Right kidney (tissue), 1 donor: ENCODE measurements around the gene CHST15.

Experiments
- DNase-seq: peaks from one replicate; pipeline ENCODE4 v3.0.0-alpha.2; 2016

The CHST15 gene

DNA sequence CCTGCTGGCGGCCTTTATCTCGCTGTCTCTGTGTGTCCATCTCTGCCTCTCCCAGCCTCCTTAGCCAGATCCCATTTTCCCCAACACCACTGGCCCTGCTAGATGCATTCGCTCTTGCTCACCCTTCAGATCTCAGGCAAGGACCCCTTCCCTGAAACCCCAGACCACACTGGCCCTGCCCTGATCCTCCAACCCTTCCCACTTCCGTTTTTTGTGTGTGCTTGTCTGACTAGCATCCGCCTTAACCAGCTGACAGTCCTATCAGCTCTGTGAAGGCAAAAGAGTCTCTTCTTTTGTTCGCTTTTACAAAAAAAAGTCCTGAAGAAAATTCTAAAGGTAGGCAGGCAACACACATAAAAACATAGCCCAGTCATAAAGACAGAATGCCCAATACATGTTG lies 28.7 kb downstream of the CHST15 start:
- DNase-seq = no peak

DNA sequence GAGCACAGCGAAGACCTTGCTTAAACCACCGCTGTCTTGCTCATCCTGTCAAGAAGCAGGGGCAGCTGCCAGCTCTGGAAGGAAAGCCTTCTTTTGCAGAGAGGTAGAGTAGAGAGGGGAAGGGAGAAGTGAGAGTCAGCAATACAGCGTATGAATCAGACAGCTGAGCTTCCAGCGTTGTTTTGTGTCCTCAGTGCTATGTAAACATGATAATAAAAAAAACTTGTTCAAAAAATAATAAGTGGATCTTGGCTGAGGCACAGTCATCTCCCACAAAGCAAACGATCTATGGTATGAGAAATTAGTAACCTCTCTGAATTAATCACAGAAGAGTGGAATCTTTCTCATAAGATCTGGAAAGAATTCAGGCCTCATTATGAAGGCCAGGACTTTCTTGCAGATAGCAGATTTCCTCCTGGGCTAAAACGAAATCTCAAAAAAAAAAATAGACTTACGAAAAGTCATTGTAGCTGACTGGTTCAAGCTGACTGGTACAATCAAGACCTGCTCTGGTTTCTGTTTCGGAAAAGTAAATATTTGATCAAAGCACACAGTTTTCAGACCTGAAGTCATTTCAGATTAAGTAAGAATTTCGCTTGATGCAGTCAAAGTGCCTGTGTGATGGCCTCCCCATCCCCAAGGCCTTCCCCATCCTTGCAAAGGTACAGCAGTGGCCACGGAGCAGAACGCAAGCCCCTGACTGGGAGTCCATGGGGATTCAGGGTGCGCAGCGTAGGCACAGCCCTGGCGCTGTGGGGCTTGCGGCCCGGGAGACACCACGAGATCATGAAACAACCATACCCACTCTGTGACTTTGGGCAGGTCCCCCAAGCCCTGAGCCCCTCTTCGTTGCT lies 29.4 kb downstream of the CHST15 start:
- no peak for DNase-seq

DNA sequence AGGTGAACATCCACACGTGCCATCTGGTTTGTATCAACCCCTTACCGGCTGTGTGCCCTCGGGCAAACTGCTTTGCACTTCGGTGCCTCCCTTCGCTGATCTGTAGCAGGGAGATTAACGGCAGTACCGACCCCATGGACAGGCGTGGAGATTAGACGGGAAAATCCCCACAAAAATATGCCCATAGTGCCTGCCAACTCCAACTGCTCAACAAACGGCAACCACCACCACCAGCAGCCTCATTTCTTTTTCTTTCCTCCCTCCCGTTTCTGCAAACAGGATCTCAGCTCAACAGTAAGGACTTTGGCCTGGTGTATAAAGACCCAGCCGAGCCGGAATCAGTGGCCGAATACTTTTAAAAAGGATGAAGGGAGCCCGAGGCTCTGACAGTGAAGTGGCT lies 31.0 kb downstream of the CHST15 start:
- DNase-seq = no peak

DNA sequence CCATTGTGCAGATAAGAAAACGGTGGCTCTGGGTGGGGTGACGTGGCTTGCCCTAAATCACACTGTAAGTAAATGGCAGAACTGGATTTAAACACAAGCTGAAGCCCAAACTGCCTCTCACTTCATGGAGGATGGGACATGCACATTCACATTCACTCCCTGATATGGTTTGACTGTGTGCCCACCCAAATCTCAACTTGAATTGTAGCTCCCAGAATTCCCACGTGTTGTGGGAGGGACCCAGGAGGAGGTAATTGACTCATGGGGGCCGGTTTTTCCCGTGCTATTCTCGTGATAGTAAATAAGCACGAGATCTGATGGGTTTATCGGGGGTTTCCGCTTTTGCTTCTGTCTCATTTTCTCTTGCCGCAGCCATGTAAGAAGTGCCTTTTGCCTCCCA lies 32.4 kb downstream of the CHST15 start:
- no peak for DNase-seq

DNA sequence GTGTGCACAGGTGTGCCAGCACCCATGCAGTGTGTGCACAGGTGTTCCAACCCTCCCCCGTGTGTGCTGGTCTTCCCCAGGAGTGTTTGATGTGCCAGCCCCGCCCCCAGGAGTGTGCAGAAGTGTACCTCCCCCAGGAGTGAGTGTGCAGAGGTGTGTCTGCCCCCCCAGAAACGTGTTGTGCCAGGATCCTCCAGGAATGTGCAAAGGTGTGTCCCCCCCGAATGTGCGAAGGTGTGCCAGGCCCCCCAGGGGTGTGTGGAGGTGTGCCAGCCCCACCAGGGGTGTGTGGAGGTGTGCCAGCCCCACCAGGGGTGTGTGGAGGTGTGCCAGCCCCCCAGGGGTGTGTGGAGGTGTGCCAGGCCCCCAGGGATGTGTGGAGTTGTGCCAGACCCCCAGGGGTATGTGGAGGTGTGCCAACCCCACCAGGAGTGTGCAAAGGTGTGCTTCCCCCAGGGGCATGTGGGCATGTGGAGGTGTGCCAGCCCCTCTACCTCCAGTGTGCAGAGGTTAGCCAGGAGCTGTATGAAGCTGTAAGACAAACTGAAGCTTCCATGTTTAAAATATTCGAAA lies 33.2 kb downstream of the CHST15 start:
- no peak for DNase-seq

DNA sequence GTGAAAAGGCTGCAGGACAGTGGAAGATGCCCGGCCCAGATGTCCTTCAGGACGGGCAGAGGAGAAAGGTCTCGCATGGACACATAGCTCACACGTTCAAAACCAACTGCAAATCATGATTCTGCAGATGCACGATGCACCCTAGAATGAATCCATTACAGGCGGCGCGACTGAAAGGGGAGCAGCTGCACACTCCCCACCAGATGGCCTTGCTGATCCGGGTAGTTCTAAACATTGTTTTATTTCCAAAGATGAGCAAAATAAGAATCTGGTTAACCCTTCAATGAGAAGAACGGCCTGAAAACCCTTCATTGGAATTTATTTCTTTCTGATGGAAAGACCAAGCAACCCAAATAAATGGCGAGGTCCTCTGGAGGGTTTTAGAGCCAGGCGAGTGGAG lies 33.8 kb downstream of the CHST15 start:
- no peak for DNase-seq

DNA sequence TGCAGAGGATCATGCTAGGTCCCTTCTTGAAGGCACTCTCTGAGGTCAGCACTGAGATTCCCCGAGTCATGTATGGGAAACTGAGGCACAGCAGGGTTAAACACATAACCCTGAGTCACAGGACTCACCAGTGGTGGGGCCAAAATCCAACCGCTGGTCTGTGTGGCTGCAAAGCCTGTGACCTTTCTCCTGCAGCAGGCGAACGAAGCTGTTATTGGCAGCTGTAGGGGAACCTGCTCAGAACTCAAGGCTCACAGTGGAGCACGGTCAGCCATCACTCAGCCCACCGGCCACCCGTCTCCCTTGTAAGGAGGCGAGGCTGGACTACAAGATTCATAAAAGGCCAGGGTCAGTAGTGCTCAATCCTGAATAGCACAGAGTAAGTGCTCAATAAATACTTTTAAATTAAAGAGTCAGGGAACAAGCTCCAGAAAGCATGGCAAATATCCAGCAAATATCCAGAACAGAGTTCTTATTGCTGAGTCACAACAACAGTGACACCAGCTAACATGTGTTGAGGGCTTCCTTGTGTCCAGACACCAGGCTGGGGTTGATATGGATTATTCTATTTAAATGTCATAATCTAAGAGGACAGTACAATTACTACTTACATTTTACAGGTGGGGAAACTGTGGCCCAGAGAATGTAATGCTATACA lies 34.9 kb downstream of the CHST15 start:
- no peak for DNase-seq

DNA sequence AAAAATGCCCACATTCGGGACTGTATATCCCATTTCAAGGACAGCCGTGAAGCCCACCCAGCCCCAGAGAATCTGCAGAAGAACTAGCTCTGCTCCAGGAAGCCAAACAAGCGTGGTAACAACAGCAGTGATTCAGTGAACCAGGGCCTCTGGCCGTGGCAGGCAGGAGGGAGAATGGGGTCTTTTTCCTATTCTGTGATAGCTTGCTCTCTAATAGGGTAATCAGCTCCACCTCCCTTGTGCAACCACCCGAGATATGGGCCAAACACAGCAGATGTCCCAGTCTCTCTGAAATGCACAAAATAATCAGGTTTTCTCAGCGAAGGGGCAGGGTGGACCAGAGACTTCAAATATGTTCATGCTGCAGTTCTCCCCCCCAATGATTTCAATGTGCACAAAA lies 35.8 kb downstream of the CHST15 start:
- DNase-seq = no peak

DNA sequence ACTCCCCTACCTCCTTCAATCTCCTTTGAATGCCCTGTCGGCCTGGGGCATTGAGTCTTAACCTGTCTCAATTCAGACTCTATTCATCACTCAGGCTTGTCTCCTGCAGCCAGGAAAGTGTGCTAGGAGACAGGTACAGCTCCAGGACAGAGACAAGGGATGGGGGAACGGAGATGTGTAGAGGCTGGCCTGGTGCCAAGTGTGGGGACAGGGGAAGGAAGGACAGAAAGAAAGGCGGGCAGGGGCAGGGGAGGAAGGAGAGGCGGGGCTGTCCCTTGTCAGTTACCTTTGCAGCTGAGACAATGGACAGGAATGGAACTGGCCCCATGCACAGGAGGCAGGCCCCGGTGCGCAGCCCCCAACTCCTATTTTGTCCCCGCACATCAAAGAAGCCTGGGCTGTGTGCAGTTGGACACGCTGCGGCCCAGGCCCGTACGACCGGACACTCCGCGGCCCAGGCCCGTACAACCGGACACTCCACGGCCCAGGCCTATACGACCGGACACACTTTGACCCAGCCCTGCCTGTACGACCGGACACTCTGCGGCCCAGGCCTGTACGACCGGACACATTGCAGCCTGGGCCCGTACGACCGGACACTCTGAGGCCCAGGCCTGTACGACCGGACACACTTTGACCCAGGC lies 36.9 kb downstream of the CHST15 start:
- DNase-seq = no peak

DNA sequence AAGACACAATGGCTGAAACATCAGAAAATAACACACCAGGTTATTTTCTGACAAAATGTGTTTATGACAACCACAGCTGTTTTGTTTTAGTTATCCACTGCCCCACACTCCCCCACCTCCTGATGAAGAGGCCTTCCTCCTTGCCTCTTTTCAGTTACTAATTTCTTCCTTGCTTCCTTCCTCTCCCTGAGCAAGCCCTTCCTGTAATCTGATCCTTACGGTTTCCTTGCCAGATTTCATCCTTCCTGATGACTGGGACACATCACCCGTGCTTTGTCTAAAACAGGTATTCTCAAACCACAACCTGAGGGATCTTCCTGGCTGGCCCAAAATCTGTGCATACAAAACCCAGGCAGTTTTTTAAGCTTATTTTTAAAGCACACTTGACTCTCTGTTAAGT lies 39.4 kb downstream of the CHST15 start:
- no peak for DNase-seq

DNA sequence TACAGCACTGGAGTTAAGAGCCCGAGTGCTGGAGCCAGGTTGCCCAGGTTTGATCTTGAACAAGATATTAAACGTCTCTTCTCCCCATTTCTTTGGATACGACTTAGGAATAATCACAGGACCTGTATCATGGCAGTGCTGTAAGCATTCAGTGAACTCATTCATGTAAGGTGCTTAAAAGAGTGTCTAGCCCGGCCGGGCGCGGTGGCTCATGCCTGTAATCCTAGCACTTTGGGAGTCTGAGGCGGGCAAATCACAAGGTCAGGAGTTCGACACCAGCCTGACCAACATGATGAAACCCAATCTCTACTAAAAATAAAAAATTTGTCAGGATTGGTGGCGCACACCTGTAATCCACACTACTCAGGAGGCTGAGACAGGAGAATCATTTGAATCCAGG lies 40.8 kb downstream of the CHST15 start:
- no peak for DNase-seq

DNA sequence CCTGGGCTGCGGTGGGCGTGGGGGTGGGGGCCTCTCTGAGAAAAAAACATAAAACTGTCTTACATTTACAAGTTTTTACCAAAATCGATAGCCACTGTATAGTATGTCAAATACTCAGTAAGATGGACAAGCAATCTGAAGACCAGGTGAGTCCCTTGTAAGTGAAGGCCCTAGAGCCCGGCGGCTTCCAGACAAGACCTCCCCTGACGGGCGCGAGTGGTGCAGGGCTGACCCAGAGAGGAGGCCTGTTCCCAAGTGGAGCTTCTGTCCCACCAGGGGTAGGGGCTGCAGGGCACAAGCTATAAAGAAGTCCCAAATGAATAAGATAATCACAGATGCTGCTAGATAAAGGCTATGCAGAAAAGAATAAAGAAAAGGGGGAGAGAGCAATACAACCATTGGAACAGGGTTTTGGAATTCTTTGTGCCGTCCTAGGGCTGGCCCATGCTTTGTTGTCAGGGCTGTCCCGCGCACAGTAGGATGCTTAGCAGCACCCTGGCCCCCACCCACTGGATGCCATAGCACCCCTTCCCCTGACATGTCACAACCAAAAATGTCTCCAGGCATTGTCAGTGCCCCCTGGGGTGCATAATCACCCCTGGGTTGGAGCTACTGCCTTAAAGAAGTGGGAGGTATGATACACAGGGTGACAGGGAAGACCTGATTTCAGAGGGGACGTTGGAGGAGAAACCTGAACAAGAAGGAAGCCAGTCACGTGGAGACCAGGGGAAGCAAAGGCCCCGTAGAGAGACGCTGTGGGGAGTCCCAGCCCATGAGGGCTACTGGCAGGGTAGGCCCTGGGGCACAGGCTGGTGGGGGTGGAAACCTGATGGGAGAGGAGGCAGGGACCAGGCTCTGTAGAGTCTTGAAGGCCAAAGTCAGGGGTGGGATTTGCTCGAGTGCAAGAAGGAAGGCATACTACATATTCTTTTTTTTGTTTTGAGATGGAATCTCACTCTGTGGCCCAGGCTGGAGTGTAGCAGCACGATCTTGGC lies 43.1 kb downstream of the CHST15 start:
- DNase-seq = no peak

DNA sequence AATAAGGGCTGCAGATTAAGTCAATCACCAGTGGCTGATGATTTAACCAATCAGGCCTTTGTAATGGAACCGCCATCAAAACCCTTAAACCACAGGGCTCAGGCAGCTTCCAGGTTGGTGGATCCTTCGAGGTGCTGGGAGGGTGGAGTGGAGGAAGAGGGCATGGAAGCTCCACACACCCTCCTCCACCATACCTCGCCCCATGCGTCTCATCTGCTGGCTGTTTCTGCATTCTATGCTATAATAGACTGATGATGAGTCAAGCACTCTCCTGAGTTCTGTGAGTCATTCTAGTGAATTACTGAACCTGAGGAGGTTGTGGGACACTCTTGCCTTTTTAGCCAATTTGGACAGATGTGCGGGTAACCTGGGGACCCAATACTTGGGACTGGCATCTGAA lies 43.9 kb downstream of the CHST15 start:
- DNase-seq = no peak

DNA sequence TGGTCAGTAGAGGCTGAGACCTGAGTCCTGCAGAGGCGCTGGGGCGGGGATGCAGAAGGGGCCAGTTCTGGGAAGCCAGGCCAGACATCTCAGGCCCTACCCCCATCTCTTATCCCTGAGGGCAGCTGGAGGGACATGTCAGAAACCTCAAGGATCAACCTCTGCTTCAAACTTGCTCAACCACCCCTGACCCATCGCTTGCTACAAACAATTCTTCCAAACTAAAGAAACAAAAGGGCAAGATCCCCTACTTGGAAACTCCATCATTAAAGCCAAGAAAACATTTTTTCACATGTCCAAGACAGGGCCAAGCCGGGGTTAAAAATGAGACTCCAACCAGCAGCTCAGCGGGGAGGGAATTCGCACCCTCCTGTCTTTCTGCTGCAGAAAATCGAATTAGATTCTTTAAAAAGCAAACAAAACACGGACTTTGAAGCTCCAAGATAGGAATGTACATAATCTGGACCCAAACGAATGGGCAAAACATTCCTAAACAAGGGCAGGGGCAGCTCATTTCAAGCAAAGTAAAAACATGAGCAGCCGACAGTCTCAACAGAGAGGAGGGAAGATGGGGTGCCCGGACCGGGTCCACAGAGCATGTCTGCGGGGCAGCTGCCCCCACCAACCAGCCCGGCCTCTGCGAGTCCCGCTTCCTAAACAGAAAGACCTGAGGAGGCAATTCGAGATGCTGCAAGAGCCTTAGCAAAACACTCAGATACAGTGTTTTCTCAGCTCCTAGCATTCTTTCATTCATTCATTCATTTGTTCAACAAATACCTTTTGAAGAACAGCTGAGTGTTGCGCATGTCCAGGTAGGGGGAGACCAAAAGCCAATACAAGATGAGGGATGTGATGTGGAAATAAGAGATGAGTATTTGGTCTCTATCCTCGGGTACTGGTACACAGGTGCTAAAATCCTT lies 44.8 kb downstream of the CHST15 start:
- no peak for DNase-seq

DNA sequence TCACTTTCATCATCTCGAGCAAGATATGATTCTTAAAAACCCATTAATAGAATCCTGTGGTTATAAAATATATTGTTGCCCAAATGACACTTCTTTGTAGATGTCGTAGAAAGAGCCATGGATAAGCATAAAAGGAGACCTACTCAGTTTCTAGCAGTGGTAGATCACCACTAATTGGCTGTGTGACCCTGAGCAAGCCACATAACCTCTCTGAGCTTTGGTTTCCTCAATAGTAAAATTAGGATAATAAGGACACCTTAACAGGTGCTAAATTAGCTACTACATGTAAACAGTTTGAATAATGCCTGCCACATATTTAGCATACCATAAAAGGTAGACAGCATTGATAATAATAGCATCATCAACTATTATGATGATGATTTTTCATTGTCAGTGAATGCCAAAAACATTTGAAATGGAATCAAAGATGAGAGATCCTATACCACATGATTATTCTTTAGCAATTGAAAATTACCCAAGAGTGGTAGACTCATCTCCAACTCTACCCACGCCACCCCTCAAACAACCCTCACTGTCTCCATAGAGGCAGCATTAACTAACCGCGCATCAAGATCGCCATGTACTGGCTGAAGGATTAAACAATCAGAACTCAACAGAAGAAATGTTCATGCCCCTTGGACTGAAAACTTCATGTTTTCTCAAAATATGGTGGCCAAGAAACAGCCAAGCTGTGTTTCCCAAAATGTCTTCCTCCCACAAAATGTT lies 45.8 kb downstream of the CHST15 start:
- no peak for DNase-seq

DNA sequence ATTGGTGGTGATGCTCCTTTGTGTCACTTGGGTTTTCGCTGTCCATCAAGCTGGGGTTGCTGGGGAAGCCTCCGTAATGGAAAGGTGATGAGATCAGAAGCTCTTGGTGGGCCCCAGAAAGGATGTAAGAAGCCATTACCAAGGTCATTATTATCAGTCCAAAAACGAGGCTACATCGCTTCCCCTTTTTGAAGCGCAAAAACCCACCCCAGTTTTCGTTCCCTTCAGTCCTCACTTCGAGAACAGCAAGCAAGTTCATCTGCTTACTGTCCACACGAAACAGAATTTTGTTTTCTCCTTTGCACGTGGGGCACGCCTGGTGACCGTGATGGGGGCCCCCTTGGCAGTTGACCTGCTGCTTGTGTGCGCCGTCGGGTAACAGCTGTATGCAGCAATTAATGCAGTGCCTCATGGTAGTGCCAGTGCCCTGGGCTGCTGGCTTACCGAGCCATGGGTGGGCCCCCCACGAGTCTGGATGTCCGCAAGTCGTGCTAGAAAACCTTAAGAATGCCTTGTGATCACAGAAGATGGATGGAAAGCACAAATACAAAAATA lies 47.5 kb downstream of the CHST15 start:
- no peak for DNase-seq

DNA sequence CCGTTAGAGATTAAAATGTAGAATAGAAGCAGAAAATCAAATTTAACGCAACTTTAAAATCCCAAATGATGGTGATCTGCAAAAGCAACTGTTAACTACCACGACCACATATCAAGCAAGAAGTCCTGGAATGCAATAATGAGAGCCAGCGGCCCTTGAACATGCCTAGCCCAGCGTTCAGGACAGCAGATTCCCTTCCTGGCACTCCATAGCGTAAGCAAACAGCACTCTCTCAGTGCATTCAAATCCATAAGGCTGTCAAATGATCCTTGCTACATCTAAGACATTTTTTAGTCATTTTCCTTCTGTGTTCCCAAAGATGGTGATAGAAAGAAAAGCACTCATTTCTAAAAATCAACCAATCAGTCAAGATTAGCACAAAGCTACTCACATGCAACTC lies 48.1 kb downstream of the CHST15 start:
- DNase-seq = no peak

DNA sequence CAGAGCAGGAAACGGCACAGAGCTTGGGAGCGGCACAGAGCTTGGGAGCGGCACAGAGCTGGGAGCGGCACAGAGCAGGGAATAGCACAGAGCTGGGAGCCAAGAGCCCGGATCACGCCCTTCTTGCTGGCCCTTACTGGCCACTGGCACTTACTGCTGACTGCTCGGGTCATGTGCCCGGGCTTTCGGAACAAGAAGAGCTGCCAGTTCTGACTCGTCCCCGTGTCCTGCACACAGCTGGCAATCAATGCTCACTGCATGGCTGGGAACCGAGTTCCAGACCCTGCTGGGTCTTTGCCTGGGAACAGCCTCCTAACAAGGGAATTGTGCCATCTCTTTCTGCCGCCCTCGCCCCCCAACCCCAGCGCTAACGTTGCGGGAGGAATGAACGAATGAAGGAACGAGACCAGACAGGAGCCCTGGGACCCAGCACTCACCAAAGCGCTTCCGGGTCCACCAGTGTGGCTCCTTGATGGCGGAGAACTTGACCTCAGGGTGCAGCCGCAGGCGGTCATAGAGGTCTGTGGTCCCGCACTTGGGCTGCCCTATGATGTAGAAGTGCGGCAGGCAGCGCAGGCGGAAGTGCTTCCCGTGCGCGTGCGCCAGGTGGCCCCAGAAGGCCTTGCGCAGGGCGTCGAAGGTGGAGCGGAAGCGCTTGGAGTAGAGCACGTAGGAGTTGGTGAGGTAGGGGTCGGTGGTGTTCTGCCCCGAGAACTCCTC lies 49.1 kb downstream of the CHST15 start:
- no peak for DNase-seq
